ENCODE results near the gene ST13. TPM values are rescaled to one million over a fixed set of nuclear protein-coding genes. Genes with fewer than 3 reads are reported as not detected.

ST13 gene
- total RNA-seq, 1 experiment from 2014 or later, result 301 TPM

GRCh38 chr22:40878922-40879321, 22.5 kb upstream of the ST13 start:
- peaks cover 0 to 16% of the 10 kb centered on the region in 2 experiments; a peak in 2 of 4 replicates for H3K36me3 ChIP-seq (ENCODE audit: control insufficient read depth in 1 of 2, insufficient read depth in 2 of 2, low read length in 2 of 2)
- intact Hi-C loops (cut with micrococcal nuclease), result no loop called here
- POLR2A ChIA-PET, result no interaction called here

More at GRCh38 chr22:40878922-40879321, 22.5 kb upstream of the ST13 start:
- ChIA-PET RAD21 (ENCODE audit: low non-redundant PET in 1 of 2, low total read pairs in 2 of 2, uncharacterized antibody in 2 of 2, unreplicated experiment in 2 of 2) (no interaction called here), CTCF (no interaction called here)
- no peak for ATAC-seq
- Histone ChIP-seq H3K27me3 (ENCODE audit: insufficient read depth, low read length) (no peaks in the 10 kb centered on the region), H3K4me2 (ENCODE audit: low read length) (no peak overlapping the region), H2AFZ (ENCODE audit: low read depth, low read length, poor library complexity, severe bottlenecking) (no peak overlapping the region), H3K9me3 (ENCODE audit: control insufficient read depth in 1 of 2, insufficient read depth in 1 of 2, low read depth in 1 of 2, low read length in 2 of 2) (no peaks in the 10 kb centered on the region), H3K27ac (ENCODE audit: low read depth, low read length) (no peak overlapping the region), H3K4me1 (ENCODE audit: control insufficient read depth in 1 of 2, insufficient read depth in 2 of 2, low read length in 2 of 2) (no peaks in the 10 kb centered on the region), H3K9ac (ENCODE audit: low read length) (no peak overlapping the region), H3K79me2 (ENCODE audit: insufficient read depth, low read length) (no peaks in the 10 kb centered on the region), H3K9me2 (ENCODE audit: insufficient read depth) (no peaks in the 10 kb centered on the region), H4K20me1 (ENCODE audit: insufficient read depth) (no peaks in the 10 kb centered on the region), H3K4me3 (replicated peaks in 1 of 2; ENCODE audit: low read depth in 1 of 2, low read length in 2 of 2) (no peak overlapping the region)
- BruUV-seq (replicated peaks), result no TSS peak
- no peak for DNase-seq (ENCODE audit: low read depth, low spot score)
- no peak for TF ChIP-seq TCF7L2 (IDR thresholded peaks at IDR 0.05; ENCODE audit: borderline replicate concordance, extremely low read depth, insufficient read depth, insufficient read length)
- TF ChIP-seq, protein P1, sequence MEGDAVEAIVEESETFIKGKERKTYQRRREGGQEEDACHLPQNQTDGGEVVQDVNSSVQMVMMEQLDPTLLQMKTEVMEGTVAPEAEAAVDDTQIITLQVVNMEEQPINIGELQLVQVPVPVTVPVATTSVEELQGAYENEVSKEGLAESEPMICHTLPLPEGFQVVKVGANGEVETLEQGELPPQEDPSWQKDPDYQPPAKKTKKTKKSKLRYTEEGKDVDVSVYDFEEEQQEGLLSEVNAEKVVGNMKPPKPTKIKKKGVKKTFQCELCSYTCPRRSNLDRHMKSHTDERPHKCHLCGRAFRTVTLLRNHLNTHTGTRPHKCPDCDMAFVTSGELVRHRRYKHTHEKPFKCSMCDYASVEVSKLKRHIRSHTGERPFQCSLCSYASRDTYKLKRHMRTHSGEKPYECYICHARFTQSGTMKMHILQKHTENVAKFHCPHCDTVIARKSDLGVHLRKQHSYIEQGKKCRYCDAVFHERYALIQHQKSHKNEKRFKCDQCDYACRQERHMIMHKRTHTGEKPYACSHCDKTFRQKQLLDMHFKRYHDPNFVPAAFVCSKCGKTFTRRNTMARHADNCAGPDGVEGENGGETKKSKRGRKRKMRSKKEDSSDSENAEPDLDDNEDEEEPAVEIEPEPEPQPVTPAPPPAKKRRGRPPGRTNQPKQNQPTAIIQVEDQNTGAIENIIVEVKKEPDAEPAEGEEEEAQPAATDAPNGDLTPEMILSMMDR (IDR thresholded peaks at IDR 0.05 in 2 of 3, conservative IDR thresholded peaks at IDR 0.05 in 1 of 3; ENCODE audit: borderline replicate concordance in 1 of 3, insufficient read depth in 1 of 3, low read depth in 2 of 3, low read length in 2 of 3), result no peak
- TF ChIP-seq EZH2phosphoT487 (IDR thresholded peaks at IDR 0.05; ENCODE audit: borderline replicate concordance), result no peak
- TF ChIP-seq POLR2AphosphoS5 (IDR thresholded peaks at IDR 0.05; ENCODE audit: low read depth, low read length), result no peak
- TF ChIP-seq YY1 (IDR thresholded peaks at IDR 0.05; ENCODE audit: extremely low read depth, insufficient replicate concordance, low read depth, low read length), result no peak
- no peak for TF ChIP-seq ZFX (IDR thresholded peaks at IDR 0.05)
- no peak for TF ChIP-seq FOSL1 (IDR thresholded peaks at IDR 0.05; ENCODE audit: low read depth)
- TF ChIP-seq ELF1 (IDR thresholded peaks at IDR 0.05; ENCODE audit: borderline replicate concordance, low read depth), result no peak
- TF ChIP-seq EZH2 (IDR thresholded peaks at IDR 0.05), result no peak
- TF ChIP-seq CBX3 (IDR thresholded peaks at IDR 0.05; ENCODE audit: low read depth), result no peak
- no peak for TF ChIP-seq SRF (IDR thresholded peaks at IDR 0.05; ENCODE audit: low read depth)
- TF ChIP-seq JUND (IDR thresholded peaks at IDR 0.05), result no peak
- no peak for TF ChIP-seq ATF3 (IDR thresholded peaks at IDR 0.05)

All from HCT116 (cell line).